ENCODE results near the gene DHRS13.
A peak's percentile ranks its signal among the peaks of the same experiment; 100 is the strongest.
"Not testable (repeated sequence)": the region's sequence is repeated elsewhere in the genome, so short reads cannot be mapped to it uniquely, and the experiment has no call there.

The DHRS13 gene

GRCh38 chr17:28858801-28859355, 44.0 kb downstream of the DHRS13 start:
- no peak for DNase-seq (ENCODE audit: low read depth)

GRCh38 chr17:28857905-28858800, 44.7 kb downstream of the DHRS13 start:
- no peak for DNase-seq (ENCODE audit: low read depth)

GRCh38 chr17:28856028-28856574, 46.8 kb downstream of the DHRS13 start:
- no peak for DNase-seq (ENCODE audit: low read depth)

- DNase-seq (ENCODE audit: low read depth): no peak
These were observed 47.6 kb downstream of the DHRS13 start for GRCh38 chr17:28855336-28855679.

GRCh38 chr17:28854457-28855335, 48.2 kb downstream of the DHRS13 start, which contains the start of gene ERAL1:
Gene ERAL1 (plus strand): TSS chr17:28855016. CDS start chr17:28855035, 19 bp downstream.
- peak; percentile 67 for DNase-seq (ENCODE audit: low read depth)

GRCh38 chr17:28853295-28853694, 49.6 kb downstream of the DHRS13 start:
- DNase-seq (ENCODE audit: low read depth): no peak

GRCh38 chr17:28849281-28849680, 53.6 kb downstream of the DHRS13 start:
- DNase-seq (ENCODE audit: low read depth): no peak

GRCh38 chr17:28848667-28849066, 54.2 kb downstream of the DHRS13 start:
- not testable (repeated sequence) for DNase-seq (ENCODE audit: low read depth)
